Measurements from ENCODE around the gene PROX1. TPM values are rescaled to one million over a fixed set of nuclear protein-coding genes. Genes with fewer than 3 reads are reported as not detected.

The PROX1 gene
- total and polyA plus RNA-seq, 2 of the 4 experiments (the other 2 are of a cell fraction), result under 0.01 to 0.02 TPM

GRCh38 chr1:214072426-214073157, 84.8 kb downstream of the PROX1 start:
- Histone ChIP-seq H4K8ac (ENCODE audit: low read depth in 2 of 2, low read length in 2 of 2) (no peak overlapping the region), H3K9ac (ENCODE audit: low read depth, low read length) (no peak overlapping the region), H3K4me3 (ENCODE audit: insufficient read depth, low read depth, low read length) (no peak overlapping the region), H3K79me1 (ENCODE audit: low read depth in 1 of 2, low read length in 2 of 2) (no peaks in the 10 kb centered on the region), H4K5ac (ENCODE audit: low read depth, low read length) (no peak overlapping the region), H3K9me3 (ENCODE audit: control insufficient read depth, insufficient read depth, low read length) (no peaks in the 10 kb centered on the region), H2AFZ (replicated peaks; ENCODE audit: low read length, poor library complexity) (peak overlapping the region; percentile 5), H3K4me1 (ENCODE audit: control insufficient read depth, insufficient read depth, low read length) (no peaks in the 10 kb centered on the region), H3K36me3 (ENCODE audit: control insufficient read depth, insufficient read depth, low read length) (no peaks in the 10 kb centered on the region), H2BK5ac (ENCODE audit: low read depth, low read length, poor library complexity, severe bottlenecking) (no peak overlapping the region), H2BK120ac (ENCODE audit: low read depth, low read length) (no peak overlapping the region), H2BK15ac (ENCODE audit: low read depth, low read length) (no peak overlapping the region), H3K4ac (ENCODE audit: low read depth, low read length) (no peak overlapping the region), H3K9me1 (ENCODE audit: insufficient read depth, low read length) (no peaks in the 10 kb centered on the region), H3K27me3 (ENCODE audit: control insufficient read depth, insufficient read depth, low read length) (peaks cover 4% of the 10 kb centered on the region), H3K23ac (ENCODE audit: low read depth, low read length) (no peak overlapping the region), H3K14ac (replicated peaks; ENCODE audit: low read depth, low read length) (no peak overlapping the region), H2AK9ac (replicated peaks; ENCODE audit: low read depth, low read length, poor library complexity) (no peak overlapping the region), H3K56ac (ENCODE audit: extremely low read depth, insufficient read depth, low read length) (no peak overlapping the region), H3K27ac (ENCODE audit: insufficient read depth, low read length) (no peak overlapping the region), H4K91ac (ENCODE audit: insufficient read depth, low read depth, low read length) (no peak overlapping the region), H3K4me2 (ENCODE audit: low read depth, low read length) (no peak overlapping the region), H2AK5ac (ENCODE audit: low read depth, low read length) (no peak overlapping the region), H3K18ac (ENCODE audit: low read depth, low read length) (no peak overlapping the region), H4K20me1 (ENCODE audit: insufficient read depth, low read length) (no peaks in the 10 kb centered on the region), H2BK20ac (ENCODE audit: low read depth, low read length) (no peak overlapping the region)
- no TSS peak for BruUV-seq (replicated peaks)
- ChIA-PET CTCF (no interaction called here), POLR2A (ENCODE audit: unreplicated experiment) (no interaction called here)
- ATAC-seq (ENCODE audit: low read depth) (no peak), DNase-seq (no peak)
- dilution Hi-C loops (cut with HindIII; ENCODE audit: low sequenced_read_pairs, unreplicated experiment) (no loop called here), intact Hi-C loops (cut with micrococcal nuclease) (no loop called here), in situ Hi-C loops (cut with MboI; ENCODE audit: low sequenced_read_pairs) (no loop called here)
- 49% methylated on average over 4 of the region's 10 CpGs; no CpG with 5 or more reads in 1 of the 2 experiments for WGBS, 2 experiments (ENCODE audit: extremely low coverage in 2 of 2, insufficient read length in 1 of 2)
- TF ChIP-seq MAZ (IDR thresholded peaks at IDR 0.05; ENCODE audit: borderline replicate concordance, low read depth, low read length) (no peak), MAFK (IDR thresholded peaks at IDR 0.05; ENCODE audit: low read depth, low read length) (peak; percentile 81)

Measured in IMR-90 (cell line).